ENCODE data around the gene NRXN2.

Gene NRXN2

GRCh38 chr11:64723117-64723906 is at the start of gene NRXN2:
NRXN2 (minus strand) TSS chr11:64723197; CDS start chr11:64713699, 9,498 bp downstream.
- DNase-seq (ENCODE audit: low read depth) = peak; percentile 87

GRCh38 chr11:64772303-64773018 is 49.5 kb upstream of the NRXN2 start:
- DNase-seq (ENCODE audit: low read depth) = no peak

GRCh38 chr11:64771861-64772260 is 48.9 kb upstream of the NRXN2 start:
- no peak for DNase-seq (ENCODE audit: low read depth)

DNA sequence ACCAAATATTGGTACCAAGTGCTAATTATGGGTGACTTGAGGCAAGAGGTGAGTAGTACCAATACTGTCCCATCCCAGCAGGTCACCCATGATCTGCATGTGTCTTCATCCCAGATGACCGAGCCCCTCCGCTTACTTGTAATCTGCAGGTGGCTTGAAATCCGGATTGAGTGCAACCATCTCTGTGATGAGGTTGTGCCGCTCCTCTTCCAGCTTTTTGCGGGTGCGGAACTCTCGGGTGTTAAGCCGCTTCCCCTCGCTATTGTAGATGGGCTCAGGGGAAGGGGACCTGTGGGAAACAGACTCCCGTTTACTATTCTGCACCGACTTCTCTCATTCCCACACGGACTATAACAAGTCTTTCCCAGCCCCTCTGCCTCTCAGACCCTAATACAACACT is 47.1 kb upstream of the NRXN2 start:
- DNase-seq (ENCODE audit: low read depth) = no peak

- DNase-seq (ENCODE audit: low read depth) = no peak
These were observed 46.3 kb upstream of the NRXN2 start for GRCh38 chr11:64769283-64769682.

- DNase-seq (ENCODE audit: low read depth) = no peak
These were observed 45.3 kb upstream of the NRXN2 start for GRCh38 chr11:64768300-64768694.

DNA sequence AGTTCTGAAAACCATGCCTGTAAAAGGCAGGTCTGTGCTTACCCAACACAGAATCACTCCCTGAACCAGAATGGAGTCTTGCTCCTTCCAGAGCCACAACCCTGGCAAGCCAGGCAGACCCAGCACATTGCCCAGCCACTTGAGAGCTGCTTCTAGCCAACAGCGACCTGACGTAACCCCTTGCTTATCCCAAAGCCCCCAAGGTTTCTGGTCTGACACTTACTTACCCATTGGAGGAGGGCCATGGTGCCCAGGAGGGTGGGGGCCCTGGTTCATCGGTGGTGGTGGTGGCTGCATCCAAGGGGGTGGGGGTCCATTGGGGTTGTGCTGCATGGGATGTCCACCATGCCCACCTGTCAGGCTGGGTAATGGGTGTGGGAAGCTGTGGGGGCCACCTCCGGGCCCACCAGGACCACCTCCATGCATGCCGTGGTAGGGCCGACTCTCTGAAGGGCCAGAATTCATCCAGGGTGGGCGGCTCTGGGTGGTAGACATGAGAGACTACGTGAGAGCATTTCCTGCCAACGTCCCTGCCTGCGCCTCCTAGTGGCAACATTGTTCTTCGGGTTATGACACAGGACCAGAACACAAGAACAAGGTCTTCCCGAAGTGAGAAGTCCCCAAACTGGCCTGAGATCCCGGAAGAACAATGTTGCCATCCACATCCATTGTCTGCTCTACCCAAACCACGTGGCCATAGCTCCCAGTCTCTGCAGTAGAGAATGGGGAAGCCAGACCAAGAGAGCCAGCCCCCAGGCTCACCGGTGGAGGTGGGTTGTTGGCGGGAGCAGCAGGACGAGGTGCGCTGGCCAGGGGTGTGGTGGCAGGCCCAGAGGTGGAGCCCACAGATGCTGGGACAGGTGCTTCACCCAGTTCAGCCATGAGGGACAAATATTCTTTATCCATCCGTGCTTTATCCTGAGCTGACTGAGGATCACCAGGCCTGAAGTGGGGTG is 44.6 kb upstream of the NRXN2 start:
- DNase-seq (ENCODE audit: low read depth) = no peak

DNA sequence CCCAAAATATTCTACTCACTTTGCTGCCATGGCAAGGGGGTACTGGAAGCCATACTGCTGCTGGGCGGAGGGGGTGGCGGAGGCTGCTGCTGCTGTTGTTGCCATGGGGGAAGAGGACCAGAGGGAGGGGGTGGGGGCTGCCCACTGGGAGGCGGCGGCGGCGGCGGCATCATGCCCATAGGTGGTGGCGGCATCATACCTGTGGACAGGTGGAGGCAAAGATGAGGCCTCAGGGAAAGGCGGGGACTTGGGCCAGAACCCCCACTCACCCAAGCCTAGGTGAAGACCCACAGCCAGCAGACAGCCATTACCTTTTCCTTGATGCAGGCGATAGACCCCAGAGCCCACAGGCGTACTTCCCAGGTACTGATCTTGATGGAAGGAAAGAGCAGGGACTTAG is 43.9 kb upstream of the NRXN2 start:
- DNase-seq (ENCODE audit: low read depth) = no peak

- no peak for DNase-seq (ENCODE audit: low read depth)
These were observed 43.1 kb upstream of the NRXN2 start for GRCh38 chr11:64765851-64766665.

DNA sequence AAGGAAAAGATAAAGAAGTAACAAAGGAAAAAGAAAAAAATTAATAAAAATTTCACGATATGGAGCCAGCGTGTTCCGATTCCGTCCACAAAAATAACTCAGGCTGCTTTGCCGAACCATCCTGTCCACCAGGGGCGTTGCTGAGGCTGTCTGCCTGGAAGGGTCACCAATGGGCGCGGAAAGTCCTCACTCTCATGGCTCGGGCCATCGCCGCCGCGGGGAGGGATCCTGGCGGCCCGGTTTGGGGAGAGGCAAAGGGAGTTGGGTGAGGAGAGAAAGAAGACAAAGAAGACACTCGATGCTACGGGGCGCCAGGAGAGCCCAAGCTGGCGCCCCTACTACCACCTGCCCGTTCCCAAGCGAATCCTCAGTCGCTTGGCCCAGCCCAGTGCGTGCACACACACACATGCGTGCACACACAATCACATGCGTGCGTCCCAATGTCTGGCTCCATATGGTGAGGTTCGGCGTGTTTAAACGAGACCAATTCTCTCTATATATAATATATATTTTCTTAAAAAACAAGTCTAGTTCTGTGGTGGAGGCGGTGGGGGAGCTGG is 42.4 kb upstream of the NRXN2 start:
- no peak for DNase-seq (ENCODE audit: low read depth)

GRCh38 chr11:64764753-64765152 is 41.8 kb upstream of the NRXN2 start:
- DNase-seq (ENCODE audit: low read depth) = no peak

DNA sequence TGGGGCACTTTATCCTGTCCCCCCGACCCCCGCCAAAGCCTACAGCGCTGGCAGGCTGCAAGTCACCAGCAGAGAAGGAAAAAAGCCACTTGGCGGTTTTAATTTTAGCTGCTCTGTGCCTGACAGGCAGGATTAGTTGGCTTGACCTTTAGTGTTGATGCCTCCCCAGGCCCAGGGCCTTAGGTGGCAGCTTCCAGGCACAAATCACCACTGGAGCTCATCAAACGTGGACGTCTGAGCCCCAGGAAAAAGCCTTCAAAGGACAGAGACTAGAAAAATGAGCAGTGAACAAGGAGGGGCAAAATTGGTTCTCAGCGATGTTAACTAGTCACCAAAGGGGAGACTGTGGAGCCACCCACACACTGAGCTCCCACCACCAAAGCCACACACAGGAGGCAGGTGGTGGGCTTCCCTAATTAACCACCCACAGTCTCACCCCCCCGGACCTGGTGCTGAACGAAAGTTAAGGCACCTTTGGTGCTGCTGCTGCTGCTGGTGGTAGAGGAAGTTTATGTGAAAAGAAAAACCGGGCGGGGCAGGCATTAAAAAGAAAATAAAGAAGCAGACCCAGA is 41.1 kb upstream of the NRXN2 start:
- DNase-seq (ENCODE audit: low read depth) = no peak

- DNase-seq (ENCODE audit: low read depth) = no peak
These were observed 40.6 kb upstream of the NRXN2 start for GRCh38 chr11:64763526-64764039.

DNA sequence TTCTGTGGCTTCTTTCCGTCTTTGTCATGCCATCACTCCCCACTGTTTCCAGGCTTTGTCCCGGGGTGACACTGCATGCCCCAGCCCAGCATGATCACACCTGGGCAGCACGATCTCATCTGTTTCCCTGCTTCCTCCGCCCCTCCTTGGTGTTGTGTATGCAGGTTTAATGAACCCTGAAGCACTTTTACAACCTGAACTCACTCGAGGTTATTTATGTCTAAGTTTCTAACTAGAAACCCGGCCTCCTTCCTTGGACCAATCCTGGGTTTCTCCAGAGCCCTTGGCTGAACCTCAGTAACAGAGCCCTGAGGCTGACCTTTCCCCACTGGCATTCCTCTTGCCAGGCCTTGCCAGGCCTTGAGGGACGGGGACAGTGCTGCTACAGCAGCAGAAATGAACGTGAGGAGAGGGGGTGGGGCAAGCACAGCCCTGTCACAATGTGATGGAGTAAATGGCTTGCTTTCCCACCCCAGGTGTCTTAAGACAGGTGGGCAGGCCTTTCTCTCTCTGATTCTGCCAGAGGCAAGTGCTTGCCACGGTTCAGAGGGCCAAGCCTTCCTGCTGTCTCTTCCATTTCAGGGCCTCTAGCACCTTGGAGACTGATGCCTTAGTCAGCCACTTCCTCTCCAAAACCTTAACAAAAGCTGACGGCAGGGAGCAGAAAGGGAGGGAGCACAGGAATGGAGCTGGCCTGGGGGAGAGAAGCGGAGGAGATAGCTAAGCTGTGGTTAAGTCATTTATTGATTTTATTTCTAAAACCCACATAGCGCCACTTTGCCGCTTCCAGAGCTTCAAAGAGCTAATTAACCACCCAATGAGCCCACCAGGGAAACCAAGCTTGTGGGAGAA is 39.9 kb upstream of the NRXN2 start:
- no peak for DNase-seq (ENCODE audit: low read depth)

- DNase-seq (ENCODE audit: low read depth) = no peak
These were observed 39.3 kb upstream of the NRXN2 start for GRCh38 chr11:64762277-64762673.

DNA sequence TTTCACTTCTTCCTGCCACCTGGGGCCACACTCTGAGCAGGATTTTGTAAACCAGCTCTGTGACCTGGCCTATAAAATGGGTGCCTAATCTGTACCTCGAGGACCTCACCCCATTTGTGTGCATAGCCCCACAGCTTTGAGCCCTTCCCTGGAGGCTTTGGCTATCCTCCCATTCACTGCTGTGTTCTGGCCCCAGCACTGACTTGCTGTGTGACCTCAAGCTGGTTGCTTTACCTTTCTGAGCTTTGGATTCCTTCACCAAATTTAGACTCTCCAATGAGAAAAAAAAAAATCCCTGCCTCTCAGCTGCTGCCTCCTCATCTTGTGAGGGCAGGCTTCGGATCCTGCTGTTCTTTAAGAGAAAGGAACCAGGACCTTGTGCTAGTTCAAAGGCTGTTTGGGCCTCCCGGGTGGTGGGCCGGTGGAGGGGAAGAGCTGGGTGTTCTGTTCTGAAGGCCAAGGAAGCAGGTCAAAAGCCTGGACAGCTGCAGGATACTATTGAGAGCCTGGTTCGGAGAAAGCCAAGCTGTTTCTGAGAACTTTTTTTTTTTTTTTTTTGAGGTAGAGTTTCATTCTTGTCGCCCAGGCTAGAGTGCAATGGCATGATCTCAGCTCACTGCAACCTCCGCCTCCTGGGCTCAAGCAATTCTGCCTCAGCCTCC is 37.9 kb upstream of the NRXN2 start:
- DNase-seq (ENCODE audit: low read depth) = no peak

DNA sequence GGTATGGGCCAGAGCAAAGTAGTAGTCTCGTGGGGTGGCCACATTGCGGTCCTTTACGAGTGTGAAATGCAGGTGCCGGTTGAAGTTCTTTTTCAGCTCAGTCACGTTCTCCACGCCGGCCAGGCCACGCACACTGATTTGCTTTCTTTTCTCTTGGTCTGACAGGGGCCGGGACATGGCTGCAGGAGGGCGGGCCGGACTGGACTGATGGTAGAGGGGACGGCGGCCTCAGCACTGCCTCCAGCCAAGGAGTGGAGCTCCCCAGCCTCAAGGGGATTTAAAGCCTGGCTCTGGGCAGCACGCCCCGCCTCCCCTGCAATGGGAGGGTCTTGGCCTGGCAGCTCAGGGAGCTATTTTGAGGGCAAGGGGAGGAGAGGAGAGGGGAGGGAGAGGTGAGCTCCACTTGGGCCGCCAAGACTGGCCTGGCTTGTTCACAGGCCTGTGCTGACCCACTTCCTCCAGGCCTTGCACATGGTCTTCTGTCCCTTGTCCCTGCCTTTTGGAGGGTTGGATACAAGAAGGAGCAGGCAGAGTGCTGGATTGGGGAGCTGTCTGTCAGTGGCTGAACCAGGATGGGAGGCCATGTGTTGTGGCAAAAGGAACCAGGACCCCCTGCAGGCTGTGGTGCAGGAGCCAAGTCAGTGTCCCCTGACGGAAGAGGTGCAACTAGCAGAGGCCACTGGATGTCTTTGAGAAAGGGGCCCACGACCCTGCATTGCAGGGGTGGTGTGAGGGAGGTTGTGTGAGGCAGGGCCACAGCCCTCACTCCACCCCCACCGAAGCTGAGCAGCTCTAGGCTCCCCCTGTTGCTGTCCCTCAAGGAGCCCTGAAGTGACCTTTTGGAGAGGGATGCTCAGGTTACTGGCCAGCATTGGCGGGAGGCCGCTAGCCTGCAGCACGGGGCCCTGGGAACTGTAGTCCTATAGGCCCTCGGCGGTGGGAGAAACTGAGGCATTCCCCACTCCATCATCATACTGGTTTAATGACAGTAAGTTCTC is 37.0 kb upstream of the NRXN2 start, which contains the start of gene PYGM:
Gene PYGM (minus strand): TSS at position 253 of the 998 bp plus-strand sequence. CDS start 76 bp downstream, at position 177.
- DNase-seq (ENCODE audit: low read depth) = no peak

All from activated T-cell treated with anti-CD3 and anti-CD28 coated beads for 48 hours (primary cell).